Measurements from ENCODE around the gene TMEM164. TPM values are rescaled to one million over a fixed set of nuclear protein-coding genes. Genes with fewer than 3 reads are reported as not detected.
"Not testable (repeated sequence)": the region's sequence is repeated elsewhere in the genome, so short reads cannot be mapped to it uniquely, and the experiment has no call there.

TMEM164 gene
- total RNA-seq, 3 donors from 2014 or later (not counting 1 experiment from before 2014, with no cell fraction given) = 18.9 to 80.6 (median 30.6) TPM

DNA sequence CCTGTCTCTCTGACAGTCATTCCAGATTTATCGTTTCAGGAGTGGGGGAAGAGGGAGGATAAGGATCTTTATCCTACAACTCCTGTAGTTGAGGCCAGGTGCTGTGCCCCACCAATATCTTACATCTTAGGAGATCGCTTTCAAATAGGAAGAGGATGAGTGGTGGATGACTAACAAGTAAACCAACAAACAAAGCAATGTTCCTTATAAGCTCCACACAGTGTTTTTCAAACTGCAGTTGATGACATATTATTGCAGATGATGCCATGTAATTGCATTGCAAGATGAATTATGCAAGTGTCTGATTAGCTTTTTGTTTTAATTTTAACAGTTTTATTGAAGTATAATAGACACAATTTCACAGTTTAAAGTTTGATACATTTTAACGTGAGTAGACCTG lies 35.8 kb upstream of the TMEM164 start:
- H3K9me3 ChIP-seq (ENCODE audit: control insufficient read depth, insufficient read depth, low read length) = no peaks in the 10 kb centered on the region
- H3K9me3 Mint-ChIP-seq = no peaks in the 10 kb centered on the region
- H3K36me3 ChIP-seq (ENCODE audit: control insufficient read depth, insufficient read depth, low read length) = no peaks in the 10 kb centered on the region
- no peak overlapping the region for H3K27ac Mint-ChIP-seq
- no CpG with 5 or more reads among the region's 3 CpGs for WGBS (ENCODE audit: insufficient coverage)
- intact Hi-C loops (cut with micrococcal nuclease) = no loop called here
- no peaks in the 10 kb centered on the region for H3K27me3 ChIP-seq (ENCODE audit: control insufficient read depth, insufficient read depth, low read length)
- H3K4me3 Mint-ChIP-seq = no peak overlapping the region
- TF ChIP-seq, protein P1, sequence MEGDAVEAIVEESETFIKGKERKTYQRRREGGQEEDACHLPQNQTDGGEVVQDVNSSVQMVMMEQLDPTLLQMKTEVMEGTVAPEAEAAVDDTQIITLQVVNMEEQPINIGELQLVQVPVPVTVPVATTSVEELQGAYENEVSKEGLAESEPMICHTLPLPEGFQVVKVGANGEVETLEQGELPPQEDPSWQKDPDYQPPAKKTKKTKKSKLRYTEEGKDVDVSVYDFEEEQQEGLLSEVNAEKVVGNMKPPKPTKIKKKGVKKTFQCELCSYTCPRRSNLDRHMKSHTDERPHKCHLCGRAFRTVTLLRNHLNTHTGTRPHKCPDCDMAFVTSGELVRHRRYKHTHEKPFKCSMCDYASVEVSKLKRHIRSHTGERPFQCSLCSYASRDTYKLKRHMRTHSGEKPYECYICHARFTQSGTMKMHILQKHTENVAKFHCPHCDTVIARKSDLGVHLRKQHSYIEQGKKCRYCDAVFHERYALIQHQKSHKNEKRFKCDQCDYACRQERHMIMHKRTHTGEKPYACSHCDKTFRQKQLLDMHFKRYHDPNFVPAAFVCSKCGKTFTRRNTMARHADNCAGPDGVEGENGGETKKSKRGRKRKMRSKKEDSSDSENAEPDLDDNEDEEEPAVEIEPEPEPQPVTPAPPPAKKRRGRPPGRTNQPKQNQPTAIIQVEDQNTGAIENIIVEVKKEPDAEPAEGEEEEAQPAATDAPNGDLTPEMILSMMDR (IDR thresholded peaks at IDR 0.05) = no peak
- no peak for DNase-seq
- H3K4me1 Mint-ChIP-seq = no peaks in the 10 kb centered on the region
- H3K27ac ChIP-seq (ENCODE audit: low read length) = no peak overlapping the region
- ATAC-seq = no peak
- no peak overlapping the region for H3K4me3 ChIP-seq (ENCODE audit: low read length)
- no peaks in the 10 kb centered on the region for H3K27me3 Mint-ChIP-seq (ENCODE audit: low read depth in 2 of 2)
- no peaks in the 10 kb centered on the region for H3K4me1 ChIP-seq (ENCODE audit: control insufficient read depth, insufficient read depth, low read length)
- H3K36me3 Mint-ChIP-seq = no peaks in the 10 kb centered on the region

DNA sequence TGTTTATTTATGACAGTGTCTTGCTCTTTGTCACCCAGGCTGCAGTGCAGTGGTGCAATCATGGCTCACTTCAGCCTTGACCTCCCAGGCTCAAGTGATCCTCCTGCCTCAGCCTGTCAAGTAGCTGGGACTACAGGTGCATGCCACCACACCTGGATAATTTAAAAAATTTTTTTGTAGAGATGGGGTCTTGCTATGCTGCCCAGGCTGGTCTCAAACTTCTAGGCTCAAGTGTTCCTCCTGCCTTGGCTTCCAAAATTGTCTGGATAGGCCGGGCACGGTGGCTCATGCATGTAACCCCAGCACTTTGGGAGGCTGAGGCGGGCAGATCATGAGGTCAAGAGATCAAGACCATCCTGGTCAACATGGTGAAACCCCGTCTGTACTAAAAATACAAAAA lies 32.1 kb upstream of the TMEM164 start:
- H3K27ac Mint-ChIP-seq; H3K27me3 Mint-ChIP-seq (ENCODE audit: low read depth in 2 of 2); DNase-seq; H3K36me3 Mint-ChIP-seq; ATAC-seq; H3K9me3 ChIP-seq (ENCODE audit: control insufficient read depth, insufficient read depth, low read length); intact Hi-C loops (cut with micrococcal nuclease); H3K27me3 ChIP-seq (ENCODE audit: control insufficient read depth, insufficient read depth, low read length); H3K36me3 ChIP-seq (ENCODE audit: control insufficient read depth, insufficient read depth, low read length); H3K4me1 ChIP-seq (ENCODE audit: control insufficient read depth, insufficient read depth, low read length); H3K27ac ChIP-seq (ENCODE audit: low read length); H3K9me3 Mint-ChIP-seq; H3K4me3 Mint-ChIP-seq; H3K4me3 ChIP-seq (ENCODE audit: low read length); H3K4me1 Mint-ChIP-seq: not testable (repeated sequence)
- WGBS (ENCODE audit: insufficient coverage) = 98% methylated on average over 4 of the region's 4 CpGs

DNA sequence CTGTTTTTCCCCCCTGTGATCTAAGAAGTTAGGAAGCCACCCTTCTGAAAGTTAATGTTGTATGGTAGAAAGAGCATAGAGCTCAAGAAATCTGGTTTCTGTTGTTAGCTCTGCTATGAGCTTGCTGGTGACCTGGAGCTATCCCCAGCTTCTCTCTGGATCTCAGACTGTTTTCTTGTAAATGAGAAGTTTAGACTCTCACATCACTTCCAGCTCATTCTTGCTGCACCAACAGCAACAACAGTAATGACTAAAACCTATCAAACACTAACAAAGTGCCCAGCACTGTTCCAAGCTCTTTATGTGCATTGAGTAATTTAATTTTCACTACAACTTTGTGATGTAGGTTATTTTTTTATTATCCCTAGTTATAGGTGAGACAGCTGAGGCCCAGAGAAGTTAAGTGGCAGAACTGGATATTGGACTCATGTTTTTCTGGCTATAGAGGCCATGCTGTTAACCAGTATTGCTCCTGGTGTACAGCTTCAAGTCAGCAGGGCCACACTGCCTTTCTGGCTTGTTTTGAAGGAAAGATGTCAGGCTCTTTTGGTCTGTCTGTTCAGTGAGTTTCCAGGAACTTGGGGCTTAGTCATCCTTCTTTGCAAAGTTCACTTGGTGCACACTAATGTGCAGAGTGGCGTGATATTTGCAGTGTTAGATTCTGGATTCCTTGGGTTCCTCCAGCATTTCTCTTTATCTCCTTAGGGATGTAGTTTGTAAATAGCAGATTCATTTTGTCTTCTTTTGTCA lies 27.8 kb upstream of the TMEM164 start:
- Histone ChIP-seq H3K4me1 (ENCODE audit: control insufficient read depth, insufficient read depth, low read length) (no peaks in the 10 kb centered on the region), H3K27ac (ENCODE audit: low read length) (no peak overlapping the region), H3K27me3 (ENCODE audit: control insufficient read depth, insufficient read depth, low read length) (no peaks in the 10 kb centered on the region), H3K36me3 (ENCODE audit: control insufficient read depth, insufficient read depth, low read length) (no peaks in the 10 kb centered on the region), H3K9me3 (ENCODE audit: control insufficient read depth, insufficient read depth, low read length) (no peaks in the 10 kb centered on the region), H3K4me3 (ENCODE audit: low read length) (no peak overlapping the region)
- H3K9me3 Mint-ChIP-seq = no peaks in the 10 kb centered on the region
- peaks cover 3 to 21% of the 10 kb centered on the region in 2 donors for H3K27me3 Mint-ChIP-seq (ENCODE audit: low read depth in 2 of 2)
- H3K36me3 Mint-ChIP-seq = no peaks in the 10 kb centered on the region
- WGBS (ENCODE audit: insufficient coverage) = no CpG with 5 or more reads among the region's 1 CpG
- TF ChIP-seq, protein P1 (IDR thresholded peaks at IDR 0.05) = no peak
- intact Hi-C loops (cut with micrococcal nuclease) = no loop called here
- no peaks in the 10 kb centered on the region for H3K4me1 Mint-ChIP-seq
- no peak for ATAC-seq
- H3K27ac Mint-ChIP-seq = no peak overlapping the region
- no peak overlapping the region for H3K4me3 Mint-ChIP-seq
- DNase-seq = no peak

DNA sequence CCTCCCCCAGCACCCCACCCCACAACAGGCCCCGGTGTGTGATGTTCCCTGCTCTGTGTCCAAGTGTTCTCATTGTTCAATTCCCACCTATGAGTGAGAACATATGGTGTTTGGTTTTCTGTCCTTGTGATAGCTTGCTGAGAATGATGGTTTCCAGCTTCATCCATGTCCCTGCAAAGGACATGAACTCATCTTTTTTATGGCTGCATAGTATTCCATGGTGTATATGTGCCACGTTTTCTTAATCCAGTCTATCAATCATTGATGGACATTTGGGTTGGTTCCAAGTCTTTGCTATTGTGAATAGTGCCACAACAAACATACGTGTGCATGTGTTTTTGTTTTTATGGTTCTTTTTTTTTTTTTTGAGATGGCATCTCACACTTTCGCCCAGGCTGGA lies 17.7 kb upstream of the TMEM164 start:
- H3K27me3 ChIP-seq (ENCODE audit: control insufficient read depth, insufficient read depth, low read length); intact Hi-C loops (cut with micrococcal nuclease); H3K27me3 Mint-ChIP-seq (ENCODE audit: low read depth in 2 of 2); H3K36me3 Mint-ChIP-seq; H3K4me3 Mint-ChIP-seq; H3K36me3 ChIP-seq (ENCODE audit: control insufficient read depth, insufficient read depth, low read length); H3K9me3 ChIP-seq (ENCODE audit: control insufficient read depth, insufficient read depth, low read length); ATAC-seq; H3K27ac Mint-ChIP-seq; H3K9me3 Mint-ChIP-seq; H3K4me1 ChIP-seq (ENCODE audit: control insufficient read depth, insufficient read depth, low read length); H3K27ac ChIP-seq (ENCODE audit: low read length); H3K4me3 ChIP-seq (ENCODE audit: low read length); DNase-seq; H3K4me1 Mint-ChIP-seq: not testable (repeated sequence)
- no CpG with 5 or more reads among the region's 4 CpGs for WGBS (ENCODE audit: insufficient coverage)
